Karpas-422 (cell line): Measurements from ENCODE around the gene USP32. TPM values are rescaled to one million over a fixed set of nuclear protein-coding genes. Genes with fewer than 3 reads are reported as not detected.
"Not testable (repeated sequence)": the region's sequence is repeated elsewhere in the genome, so short reads cannot be mapped to it uniquely, and the experiment has no call there.

Experiments used
- DNase-seq: peaks from one replicate; pipeline ENCODE4 v3.0.0-alpha.2; 2015
- H2AFZ ChIP-seq: fragments of 200-600 bp; sonication (generic); 2 replicates; pipeline ENCODE4 v1.6.1; 2014; ENCODE audit warnings: antibody characterized with exemption, low read length, mixed read lengths
- H3K27ac ChIP-seq: fragments of 200-600 bp; sonication (generic); 2 replicates; pipeline ENCODE4 v1.5.1; 2014; ENCODE audit warnings: mild to moderate bottlenecking, low read length, moderate library complexity
- H3K27me3 ChIP-seq: fragments of 200-600 bp; sonication (generic); 2 replicates; pipeline ENCODE4 v1.6.1; 2014; ENCODE audit warnings: low read length, mixed read lengths
- H3K36me3 ChIP-seq: fragments of 200-600 bp; sonication (generic); 2 replicates; pipeline ENCODE4 v1.6.1; 2014; ENCODE audit warnings: low read length, mixed read lengths; ENCODE audit not compliant: insufficient read depth
- H3K4me1 ChIP-seq: fragments of 200-600 bp; sonication (generic); 2 replicates; pipeline ENCODE4 v1.6.1; 2014; ENCODE audit warnings: mild to moderate bottlenecking, low read length, mixed read lengths
- H3K4me2 ChIP-seq: fragments of 200-600 bp; sonication (generic); 2 replicates; pipeline ENCODE4 v1.6.1; 2014; ENCODE audit warnings: low read length, low read depth, mild to moderate bottlenecking; ENCODE audit not compliant: poor library complexity, severe bottlenecking
- H3K4me3 ChIP-seq: fragments of 200-600 bp; sonication (generic); 2 replicates; pipeline ENCODE4 v1.5.1; 2014; ENCODE audit warnings: mild to moderate bottlenecking, antibody characterized with exemption, low read length, mixed read lengths
- H3K79me2 ChIP-seq: fragments of 200-600 bp; sonication (generic); 2 replicates; pipeline ENCODE4 v1.6.1; 2014; ENCODE audit warnings: mild to moderate bottlenecking, low read length, mixed read lengths
- H3K9ac ChIP-seq: fragments of 200-600 bp; sonication (generic); 2 replicates; pipeline ENCODE4 v1.6.0; 2014; ENCODE audit warnings: low read length
- H3K9me2 ChIP-seq: fragments of 200-600 bp; sonication (generic), shearing (Covaris generic); replicated peaks from 2 replicates; pipeline ENCODE4 v1.6.0; 2014; ENCODE audit warnings: mild to moderate bottlenecking, low read length, moderate library complexity; ENCODE audit not compliant: insufficient read depth
- H3K9me3 ChIP-seq: fragments of 300-700, 200-600 bp; sonication (generic); 2 replicates; pipeline ENCODE4 v1.6.1; 2014; ENCODE audit warnings: low read length, mixed read lengths
- H4K20me1 ChIP-seq: fragments of 200-600 bp; sonication (generic); 2 replicates; pipeline ENCODE4 v1.6.1; 2014; ENCODE audit warnings: mild to moderate bottlenecking, antibody characterized with exemption, low read length, low read depth; ENCODE audit not compliant: insufficient read depth
- total RNA-seq: library from RNA; depleted of rRNA; stranded (reverse); fragments of >200 nt; shearing (Covaris generic); gene quantifications from 2 replicates; pipeline ENCODE4 v1.2.3, GENCODE V29; 2014; ENCODE audit warnings: low replicate concordance

Gene USP32
- total RNA-seq, 1 experiment from 2014 or later = 81.0 TPM

GRCh38 chr17:60348616-60349015 is 43.3 kb downstream of the USP32 start:
- Histone ChIP-seq H3K4me1 (peaks cover 36% of the 10 kb centered on the region), H3K9ac (no peak overlapping the region), H3K27ac (no peak overlapping the region), H3K4me3 (no peak overlapping the region), H3K9me3 (no peaks in the 10 kb centered on the region), H2AFZ (no peak overlapping the region), H4K20me1 (no peaks in the 10 kb centered on the region), H3K9me2 (no peaks in the 10 kb centered on the region), H3K4me2 (no peak overlapping the region), H3K27me3 (no peaks in the 10 kb centered on the region), H3K79me2 (peaks cover 79% of the 10 kb centered on the region), H3K36me3 (peaks cover 10% of the 10 kb centered on the region)
- DNase-seq = no peak

- Histone ChIP-seq H4K20me1 (no peaks in the 10 kb centered on the region), H3K4me2 (no peak overlapping the region), H3K27ac (no peak overlapping the region), H3K4me3 (no peak overlapping the region), H3K4me1 (peaks cover 7% of the 10 kb centered on the region), H3K9me2 (no peaks in the 10 kb centered on the region), H3K9me3 (no peaks in the 10 kb centered on the region), H3K27me3 (no peaks in the 10 kb centered on the region), H3K79me2 (peaks cover 47% of the 10 kb centered on the region), H2AFZ (no peak overlapping the region), H3K36me3 (peaks cover 10% of the 10 kb centered on the region), H3K9ac (no peak overlapping the region)
- no peak for DNase-seq
Observed at GRCh38 chr17:60345233-60345632, 46.7 kb downstream of the USP32 start.

DNA sequence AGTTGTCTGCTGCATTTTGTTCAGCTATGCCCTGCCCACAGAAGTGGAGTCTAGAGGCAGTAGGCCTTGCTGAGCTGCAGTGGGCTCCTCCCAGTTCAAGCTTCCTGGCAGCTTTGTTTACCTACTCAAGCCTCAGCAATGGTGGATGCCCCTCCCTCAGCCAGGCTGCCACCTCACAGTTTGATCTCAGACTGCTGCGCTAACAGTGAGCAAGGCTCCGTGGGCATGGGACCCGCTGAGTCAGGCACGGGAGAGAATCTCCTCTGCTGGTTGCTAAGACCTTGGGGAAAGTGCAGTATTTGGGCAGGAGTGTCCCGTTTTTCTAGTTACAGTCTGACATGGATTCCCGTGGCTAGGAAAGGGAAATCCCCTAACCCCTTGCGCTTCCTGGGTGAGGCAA is 49.4 kb downstream of the USP32 start:
- not testable (repeated sequence) for H3K9me2 ChIP-seq, H3K36me3 ChIP-seq, H4K20me1 ChIP-seq, H3K27me3 ChIP-seq, H3K9me3 ChIP-seq, H3K4me3 ChIP-seq, H3K4me2 ChIP-seq, H2AFZ ChIP-seq, H3K9ac ChIP-seq, H3K27ac ChIP-seq, DNase-seq, H3K4me1 ChIP-seq
- peaks cover 41% of the 10 kb centered on the region for H3K79me2 ChIP-seq

GRCh38 chr17:60335289-60335688 is 56.6 kb downstream of the USP32 start:
- peaks cover 78% of the 10 kb centered on the region for H3K79me2 ChIP-seq
- no peaks in the 10 kb centered on the region for H3K27me3 ChIP-seq
- H3K9me2 ChIP-seq = no peaks in the 10 kb centered on the region
- no peak overlapping the region for H3K9ac ChIP-seq
- no peak overlapping the region for H3K27ac ChIP-seq
- no peak overlapping the region for H3K4me3 ChIP-seq
- no peaks in the 10 kb centered on the region for H3K4me1 ChIP-seq
- H3K36me3 ChIP-seq = no peaks in the 10 kb centered on the region
- no peak overlapping the region for H2AFZ ChIP-seq
- no peak for DNase-seq
- H3K4me2 ChIP-seq = no peak overlapping the region
- no peaks in the 10 kb centered on the region for H3K9me3 ChIP-seq
- H4K20me1 ChIP-seq = no peaks in the 10 kb centered on the region

GRCh38 chr17:60333628-60334031 is 58.3 kb downstream of the USP32 start:
- Histone ChIP-seq H3K4me2 (no peak overlapping the region), H3K9ac (no peak overlapping the region), H3K9me2 (no peaks in the 10 kb centered on the region), H3K4me1 (peaks cover 6% of the 10 kb centered on the region; the same call in 1 of the 2 replicates), H3K9me3 (no peaks in the 10 kb centered on the region), H3K4me3 (no peak overlapping the region), H3K36me3 (no peaks in the 10 kb centered on the region), H3K79me2 (peaks cover 81% of the 10 kb centered on the region), H3K27me3 (no peaks in the 10 kb centered on the region), H4K20me1 (no peaks in the 10 kb centered on the region), H2AFZ (no peak overlapping the region), H3K27ac (no peak overlapping the region)
- DNase-seq = no peak

DNA sequence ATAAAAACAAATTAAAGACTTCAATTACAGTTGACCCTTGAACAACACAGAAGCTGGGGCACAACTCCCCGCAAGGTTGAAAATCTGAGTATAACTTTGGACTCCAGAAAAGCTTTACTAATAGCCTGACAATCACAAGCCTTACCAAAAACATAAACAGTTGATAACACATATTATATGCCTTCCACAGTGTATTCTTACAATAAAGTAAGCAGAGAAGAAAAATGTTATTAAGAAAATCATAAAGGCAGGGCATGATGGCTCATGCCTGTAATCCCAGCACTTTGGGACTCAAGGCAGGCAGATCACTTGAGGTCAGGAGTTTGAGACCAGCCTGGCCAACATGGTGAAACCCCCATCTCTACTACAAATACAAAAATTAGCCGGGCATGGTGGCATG is 58.9 kb downstream of the USP32 start:
- H3K4me3 ChIP-seq, H3K27me3 ChIP-seq, H3K9ac ChIP-seq, H3K9me3 ChIP-seq, H2AFZ ChIP-seq, H3K36me3 ChIP-seq, H3K9me2 ChIP-seq, H3K27ac ChIP-seq, DNase-seq, H3K4me2 ChIP-seq, H4K20me1 ChIP-seq, H3K4me1 ChIP-seq: not testable (repeated sequence)
- peaks cover 82% of the 10 kb centered on the region for H3K79me2 ChIP-seq

DNA sequence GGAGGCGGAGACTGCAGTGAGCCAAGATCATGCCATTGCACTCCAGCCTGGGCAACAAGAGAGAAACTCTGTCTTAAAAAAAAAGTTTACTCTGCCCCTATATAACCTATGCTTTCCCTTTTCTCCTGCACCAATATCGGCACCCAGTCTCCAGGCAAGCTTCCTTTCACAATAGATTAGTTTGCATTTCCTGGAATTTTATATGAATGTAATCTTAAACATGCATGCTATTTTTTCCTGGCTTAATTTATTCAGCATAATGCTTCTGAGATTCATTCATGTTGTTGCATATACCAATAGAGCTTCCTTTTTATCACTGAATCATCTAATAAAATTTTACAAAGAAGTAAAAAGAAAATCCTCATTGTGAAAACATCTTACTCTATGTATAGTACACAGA is 59.4 kb downstream of the USP32 start:
- no peak for DNase-seq
- H3K4me2 ChIP-seq = no peak overlapping the region
- no peaks in the 10 kb centered on the region for H3K27me3 ChIP-seq
- H2AFZ ChIP-seq = no peak overlapping the region
- no peaks in the 10 kb centered on the region for H3K9me2 ChIP-seq
- H3K27ac ChIP-seq = no peak overlapping the region
- H3K36me3 ChIP-seq = no peaks in the 10 kb centered on the region
- H3K9ac ChIP-seq = no peak overlapping the region
- H3K9me3 ChIP-seq = no peaks in the 10 kb centered on the region
- peaks cover 6% of the 10 kb centered on the region; the same call in 1 of the 2 replicates for H3K4me1 ChIP-seq
- no peak overlapping the region for H3K4me3 ChIP-seq
- H4K20me1 ChIP-seq = no peaks in the 10 kb centered on the region
- H3K79me2 ChIP-seq = peaks cover 79% of the 10 kb centered on the region

- Histone ChIP-seq H3K36me3 (no peaks in the 10 kb centered on the region), H3K4me3 (no peak overlapping the region), H3K27ac (no peak overlapping the region), H3K4me2 (no peak overlapping the region), H3K9me3 (no peaks in the 10 kb centered on the region), H2AFZ (no peak overlapping the region), H3K27me3 (no peaks in the 10 kb centered on the region), H3K9ac (no peak overlapping the region), H4K20me1 (no peaks in the 10 kb centered on the region), H3K9me2 (no peaks in the 10 kb centered on the region), H3K79me2 (peaks cover 77% of the 10 kb centered on the region), H3K4me1 (peaks cover 6% of the 10 kb centered on the region; the same call in 1 of the 2 replicates)
- DNase-seq = no peak
Observed at GRCh38 chr17:60330731-60331130, 61.2 kb downstream of the USP32 start.

- Histone ChIP-seq H3K4me1 (peaks cover 8% of the 10 kb centered on the region), H3K4me2 (no peak overlapping the region), H3K79me2 (peaks cover 73% of the 10 kb centered on the region), H3K9me3 (no peaks in the 10 kb centered on the region), H4K20me1 (no peaks in the 10 kb centered on the region), H2AFZ (no peak overlapping the region), H3K4me3 (no peak overlapping the region), H3K9ac (no peak overlapping the region), H3K27ac (no peak overlapping the region), H3K9me2 (no peaks in the 10 kb centered on the region), H3K36me3 (no peaks in the 10 kb centered on the region), H3K27me3 (no peaks in the 10 kb centered on the region)
- no peak for DNase-seq
Observed at GRCh38 chr17:60328679-60329078, 63.3 kb downstream of the USP32 start.
